HepG2 (cell line): ENCODE results near the gene NOC4L. TPM values are rescaled to one million over a fixed set of nuclear protein-coding genes. Genes with fewer than 3 reads are reported as not detected.

Experiments
- ATAC-seq: fragments of 200-7000 bp; cut with Tn5 transposase; 3 replicates; pipeline ENCODE4 v1.9.1; 2020; ENCODE audit warnings: mild to moderate bottlenecking, moderate library complexity
- BruUV-seq: library from RNA; stranded (reverse); fragments of 400-500 nt; replicated peaks from 2 replicates; lab custom pipeline; 2021; lab: Mats Ljungman, UMichigan
- CTCF ChIA-PET: fragments of 300-600 bp; formaldehyde crosslinking; extraction: SDS; loops from one replicate; lab custom pipeline; 2021; ENCODE audit warnings: low total read pairs, inconsistent platforms, low intra/inter-chr PET ratio; lab: Yijun Ruan, JAX
- POLR2A ChIA-PET: fragments of 350-600 bp; sonication (Branson Sonifier 250); formaldehyde crosslinking; loops from one replicate; lab custom pipeline; 2020; ENCODE audit warnings: antibody characterized with exemption, inconsistent platforms; lab: Yijun Ruan, JAX
- DNase-seq: peaks from one replicate; pipeline ENCODE4 v3.0.0-alpha.2; 2015; ENCODE audit warnings: low spot score
- FAIRE-seq: peaks from 3 replicates; lab custom pipeline; 2011; peaks lifted over from hg19 to GRCh38; lab: Jason Lieb, UNC
- H2AFZ ChIP-seq: one replicate; pipeline ENCODE4 v1.6.1; 2011; ENCODE audit warnings: low read length, inconsistent platforms
- H3K27ac ChIP-seq: fragments of 300-600 bp; 3 replicates; pipeline ENCODE4 v1.8.0; 2011; ENCODE audit warnings: mixed run types, mild to moderate bottlenecking, mixed read lengths, low read length, inconsistent platforms; ENCODE audit not compliant: insufficient read depth; ENCODE audit errors: extremely low read length
- H3K27me3 ChIP-seq, 2 experiments: fragments of 200-600 bp in 1 of 2; 2 replicates in 1 of 2; 3 replicates in 1 of 2; pipeline versions ENCODE4 v1.6.0 to v1.8.0; 2011; ENCODE audit warnings: low read length in 2 of 2, mild to moderate bottlenecking in 2 of 2, moderate library complexity in 2 of 2, inconsistent platforms in 1 of 2; ENCODE audit not compliant: insufficient read depth in 2 of 2, control insufficient read depth in 1 of 2
- H3K36me3 ChIP-seq, 2 experiments: fragments of 200-600 bp in 1 of 2; replicated peaks in 1 of 2; 2 replicates in 1 of 2; 3 replicates in 1 of 2; pipeline versions ENCODE4 v1.5.1 to v1.8.0; 2011; ENCODE audit warnings: low read length in 2 of 2, inconsistent platforms in 1 of 2; ENCODE audit not compliant: insufficient read depth in 2 of 2, control insufficient read depth in 1 of 2
- H3K4me1 ChIP-seq: 2 replicates; pipeline ENCODE4 v1.5.1; 2012; ENCODE audit warnings: low read length, inconsistent platforms; ENCODE audit not compliant: insufficient read depth
- H3K4me2 ChIP-seq: 2 replicates; pipeline ENCODE4 v1.6.0; 2011; ENCODE audit warnings: low read depth, low read length, inconsistent platforms
- H3K4me3 ChIP-seq, 3 experiments: fragments of 200-600 bp in 1 of 3; sonication (generic), shearing (Covaris generic) in 1 of 3; replicated peaks in 1 of 3; 2 replicates each; pipeline ENCODE4 v1.5.1; 2011 to 2016; ENCODE audit warnings: low read length in 3 of 3, inconsistent platforms in 2 of 3, low read depth in 2 of 3, mild to moderate bottlenecking in 2 of 3, control low read depth in 1 of 3, mixed read lengths in 1 of 3; ENCODE audit not compliant: insufficient read depth in 1 of 3
- H3K79me2 ChIP-seq: one replicate; pipeline ENCODE4 v1.6.1; 2011; ENCODE audit warnings: low read length, inconsistent platforms; ENCODE audit not compliant: insufficient read depth
- H3K9ac ChIP-seq: 2 replicates; pipeline ENCODE4 v1.6.0; 2011; ENCODE audit warnings: mild to moderate bottlenecking, low read depth, low read length, inconsistent platforms; ENCODE audit not compliant: insufficient read depth
- H3K9me3 ChIP-seq: 2 replicates; pipeline ENCODE4 v1.5.1; 2012; ENCODE audit warnings: mild to moderate bottlenecking, low read length
- H4K20me1 ChIP-seq: 2 replicates; pipeline ENCODE4 v1.6.0; 2011; ENCODE audit warnings: inconsistent platforms, mild to moderate bottlenecking, low read length, moderate library complexity; ENCODE audit not compliant: insufficient read depth
- ESRRA ChIP-seq: sonication (generic); formaldehyde crosslinking; IDR thresholded peaks from 2 replicates; pipeline ENCODE4 v1.5.1; 2020; ENCODE audit warnings: mild to moderate bottlenecking, low read depth, missing genetic modification reagents
- HOXA9 ChIP-seq: sonication (generic); formaldehyde crosslinking; IDR thresholded peaks from 2 replicates; pipeline ENCODE4 v1.8.1; 2022; ENCODE audit warnings: missing genetic modification reagents, mild to moderate bottlenecking, moderate library complexity, borderline replicate concordance
- NFE2 ChIP-seq: sonication (generic); formaldehyde crosslinking; IDR thresholded peaks from 2 replicates; pipeline ENCODE4 v1.4.0; 2020; ENCODE audit warnings: missing genetic modification reagents
- PHF5A ChIP-seq: IDR thresholded peaks from one replicate; pipeline ENCODE4 v1.6.1; 2018; ENCODE audit warnings: low read depth, missing genetic modification reagents; ENCODE audit not compliant: unreplicated experiment
- PREB ChIP-seq: sonication (generic); formaldehyde crosslinking; IDR thresholded peaks from 2 replicates; pipeline ENCODE4 v1.4.0; 2020; ENCODE audit warnings: missing genetic modification reagents
- ZBTB46 ChIP-seq: sonication (generic); formaldehyde crosslinking; IDR thresholded peaks from 2 replicates; pipeline ENCODE4 v1.4.0; 2020; ENCODE audit warnings: mild to moderate bottlenecking, missing genetic modification reagents, borderline replicate concordance
- ZNF160 ChIP-seq: sonication (generic); formaldehyde crosslinking; IDR thresholded peaks from 2 replicates; pipeline ENCODE4 v1.8.0; 2022; ENCODE audit warnings: mild to moderate bottlenecking, inconsistent platforms, missing genetic modification reagents
- ZNF329 ChIP-seq: sonication (generic); formaldehyde crosslinking; IDR thresholded peaks from 2 replicates; pipeline ENCODE4 v1.9.0; 2021; ENCODE audit warnings: low read depth, mild to moderate bottlenecking, missing genetic modification reagents
- ZNF557 ChIP-seq: sonication (generic); formaldehyde crosslinking; IDR thresholded peaks from 2 replicates; pipeline ENCODE4 v1.4.0; 2020; ENCODE audit warnings: missing genetic modification reagents
- ZNF570 ChIP-seq: sonication (generic); formaldehyde crosslinking; IDR thresholded peaks from 2 replicates; pipeline ENCODE4 v1.4.0; 2020; ENCODE audit warnings: mild to moderate bottlenecking, missing genetic modification reagents, borderline replicate concordance
- WGBS: methylation state at CpG from one replicate; pipeline ENCODE4 v1.1.6; 2017; ENCODE audit warnings: low lambda C conversion rate; 5-methylcytosine and 5-hydroxymethylcytosine counted together
- in situ Hi-C: cut with HindIII; loops from 2 replicates; pipeline ENCODE4 v1.10.0; 2017; ENCODE audit warnings: low pct_unique_long_range_greater_than_20kb; ENCODE audit not compliant: extremely low pct_ligation_motif_present
- intact Hi-C: fragments of 100-400 bp; cut with micrococcal nuclease; formaldehyde crosslinking; loops from one replicate; pipeline ENCODE4 v1.10.0; 2022; ENCODE audit not compliant: unreplicated experiment
- polyA plus RNA-seq, 8 experiments: library from polyadenylated mRNA; depleted of rRNA in 3 of 8; stranded (reverse) in 7 of 8; unstranded in 1 of 8; fragments of >200 nt; fragmentation: Illumina TruSeq in 4 of 8; extraction: Trizol in 4 of 8; gene quantifications; 2 replicates each; pipeline versions ENCODE4 v1.2.1 to v1.2.3, GENCODE V29; 2011 to 2016; ENCODE audit warnings: low read depth in 4 of 8, missing spikeins in 1 of 8, mixed read lengths in 1 of 8; ENCODE audit not compliant: insufficient read depth in 1 of 8
- total RNA-seq, 5 experiments: library from RNA; depleted of rRNA; stranded (reverse); fragments of >200 nt; fragmentation: Illumina TruSeq; extraction: Trizol; gene quantifications; 2 replicates each; pipeline ENCODE4 v1.2.3, GENCODE V29; 2016; ENCODE audit warnings: low read depth in 1 of 5

Gene NOC4L
- total and polyA plus RNA-seq, 2 of the 13 experiments (the other 11 are each of a cell fraction or from before 2014, with no cell fraction given): 4.3 to 14.6 TPM

DNA sequence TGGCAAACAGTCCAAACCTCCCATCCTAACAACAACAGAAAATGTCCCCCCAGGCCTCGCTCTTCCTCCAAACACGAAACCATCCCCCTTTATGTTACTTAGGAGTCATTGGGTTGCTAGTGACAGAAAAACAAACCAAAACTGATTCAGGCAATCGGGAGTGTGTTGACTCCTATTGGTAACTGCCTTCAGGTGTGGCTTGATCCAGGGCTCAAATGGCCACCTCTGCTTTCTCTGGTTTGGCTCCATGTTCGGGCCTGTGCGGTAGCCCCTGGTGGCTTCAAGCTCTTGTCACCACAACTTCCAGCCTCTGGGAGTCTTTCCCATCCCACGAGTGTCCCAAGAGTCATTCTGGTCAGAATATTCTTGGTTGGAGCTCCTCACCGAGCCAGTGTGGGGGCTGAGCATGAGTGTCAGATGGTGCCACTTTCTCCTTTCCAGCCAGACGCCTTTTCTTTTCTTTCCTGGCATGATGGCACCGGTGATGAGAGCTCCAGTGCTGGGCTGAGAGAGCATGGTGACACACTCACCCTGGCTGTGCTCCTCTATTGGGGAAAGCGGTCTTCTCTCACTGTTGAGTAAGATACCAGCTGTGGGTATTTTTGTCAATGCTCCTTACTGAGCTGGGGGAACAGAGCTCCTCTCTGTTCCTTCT, 38.6 kb downstream of the NOC4L start:
- no peak overlapping the region for H3K27ac ChIP-seq
- H3K9ac ChIP-seq: no peak overlapping the region
- TF ChIP-seq ZNF570 (no peak), ZNF329 (CRISPR knock-in tag) (peak; percentile 98)
- H3K9me3 ChIP-seq: no peaks in the 10 kb centered on the region
- FAIRE-seq: no peak
- H3K4me2 ChIP-seq: no peak overlapping the region
- in situ Hi-C loops: no loop called here
- BruUV-seq: no TSS peak
- H3K36me3 ChIP-seq: no peaks in the 10 kb centered on the region
- H3K4me1 ChIP-seq: no peaks in the 10 kb centered on the region
- no peak overlapping the region for H3K4me3 ChIP-seq
- H3K27me3 ChIP-seq: peaks cover 14 to 83% of the 10 kb centered on the region in 2 experiments
- intact Hi-C loops: no loop called here
- ATAC-seq: no peak
- H3K79me2 ChIP-seq: no peaks in the 10 kb centered on the region
- ChIA-PET CTCF (no interaction called here), POLR2A (no interaction called here)
- 4% methylated on average over 10 of the region's 10 CpGs for WGBS
- H4K20me1 ChIP-seq: no peaks in the 10 kb centered on the region; the same call in 1 of the 2 replicates
- DNase-seq: no peak
- H2AFZ ChIP-seq: no peak overlapping the region

DNA sequence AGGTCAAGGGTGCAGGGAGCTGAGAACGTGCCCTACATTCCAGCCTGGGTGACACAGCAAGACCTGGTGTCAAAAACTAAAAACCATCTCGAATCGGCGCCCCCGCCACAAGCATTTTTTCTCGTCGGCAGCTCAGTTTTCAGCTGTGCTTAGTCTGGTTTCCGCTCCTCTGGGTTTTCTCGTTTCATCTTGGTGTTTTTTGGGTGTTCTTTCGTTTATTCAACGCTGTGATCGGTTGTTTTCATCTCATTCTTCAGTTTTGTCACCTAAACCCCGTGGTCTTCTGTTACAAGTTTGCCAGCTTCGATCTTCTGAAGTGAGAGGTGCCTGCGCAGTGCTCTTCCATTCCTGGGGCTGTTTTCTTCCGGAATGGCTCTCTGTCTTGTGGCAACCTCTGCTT, 41.4 kb downstream of the NOC4L start:
- no peak overlapping the region for H3K9ac ChIP-seq
- H3K27me3 ChIP-seq: peaks cover 16 to 87% of the 10 kb centered on the region in 2 experiments
- DNase-seq (no peak), ATAC-seq (no peak), FAIRE-seq (no peak)
- no peaks in the 10 kb centered on the region for H3K9me3 ChIP-seq
- CTCF ChIA-PET: no interaction called here
- no TSS peak for BruUV-seq
- no peak for TF ChIP-seq PHF5A
- no peak for TF ChIP-seq NFE2 (CRISPR knock-in tag)
- no peak for TF ChIP-seq ESRRA (CRISPR knock-in tag)
- TF ChIP-seq ZNF557: no peak
- TF ChIP-seq HOXA9 (CRISPR knock-in tag): no peak
- TF ChIP-seq PREB (CRISPR knock-in tag): no peak
- TF ChIP-seq ZBTB46 (CRISPR knock-in tag): no peak
- TF ChIP-seq ZNF160 (CRISPR knock-in tag): no peak
- H3K79me2 ChIP-seq: no peaks in the 10 kb centered on the region
- no peaks in the 10 kb centered on the region for H3K36me3 ChIP-seq
- WGBS: 41% methylated on average over 16 of the region's 16 CpGs
- no peak overlapping the region for H3K4me3 ChIP-seq
- H3K27ac ChIP-seq: no peak overlapping the region
- POLR2A ChIA-PET: no interaction called here
- H3K4me1 ChIP-seq: no peaks in the 10 kb centered on the region
- H3K4me2 ChIP-seq: no peak overlapping the region
- in situ Hi-C loops: no loop called here
- H4K20me1 ChIP-seq: no peaks in the 10 kb centered on the region; the same call in 1 of the 2 replicates
- no peak overlapping the region for H2AFZ ChIP-seq
- intact Hi-C loops: no loop called here
